ENCODE results near the gene RTRAF. TPM values are rescaled to one million over a fixed set of nuclear protein-coding genes. Genes with fewer than 3 reads are reported as not detected.

RTRAF gene
- total and polyA plus RNA-seq, 4 donors: 21.6 to 119 (median 66.6) TPM

GRCh38 chr14:51998348-51998747 lies 9.0 kb downstream of the RTRAF start (continued):
- no peak for TF ChIP-seq CTCF (IDR thresholded peaks at IDR 0.05; ENCODE audit: low read depth, low read length, missing input control)

- Histone ChIP-seq H3K27ac (ENCODE audit: low read depth in 1 of 2, low read length in 2 of 2) (no peak overlapping the region), H3K27me3 (ENCODE audit: control insufficient read depth in 4 of 4, insufficient read depth in 4 of 4, low read length in 3 of 4) (no peaks in the 10 kb centered on the region), H3K9ac (ENCODE audit: low read depth in 1 of 2, low read length in 2 of 2) (no peak overlapping the region), H3K4me3 (ENCODE audit: low read depth in 1 of 3, low read length in 3 of 3) (no peak overlapping the region), H3K9me3 (ENCODE audit: control insufficient read depth in 4 of 4, low read length in 3 of 4) (no peaks in the 10 kb centered on the region), H3K4me1 (ENCODE audit: control insufficient read depth in 4 of 4, insufficient read depth in 4 of 4, low read length in 3 of 4) (peaks cover 0 to 13% (median 5%) of the 10 kb centered on the region in 4 donors), H3K36me3 (ENCODE audit: control insufficient read depth in 4 of 4, insufficient read depth in 3 of 4, low read depth in 1 of 4, low read length in 3 of 4) (peaks cover 2 to 39% (median 32%) of the 10 kb centered on the region in 4 donors)
- WGBS: 90% methylated on average over 2 of the region's 2 CpGs
- no peak for DNase-seq (ENCODE audit: low spot score)
- TF ChIP-seq ZBTB33 (IDR thresholded peaks at IDR 0.05) (no peak), FOXA2 (IDR thresholded peaks at IDR 0.05) (no peak), RXRA (IDR thresholded peaks at IDR 0.05) (no peak), SP1 (IDR thresholded peaks at IDR 0.05) (no peak), JUND (IDR thresholded peaks at IDR 0.05) (no peak), FOXA1 (IDR thresholded peaks at IDR 0.05) (no peak), HNF4G (IDR thresholded peaks at IDR 0.05) (no peak), GABPA (IDR thresholded peaks at IDR 0.05 in 1 of 2, conservative IDR thresholded peaks at IDR 0.05 in 1 of 2) (no peak), CTCF (IDR thresholded peaks at IDR 0.05; ENCODE audit: low read depth, low read length, missing input control) (no peak), YY1 (IDR thresholded peaks at IDR 0.05) (no peak)
Observed at GRCh38 chr14:51999084-51999483, 9.7 kb downstream of the RTRAF start.

GRCh38 chr14:52000019-52000582 lies 10.8 kb downstream of the RTRAF start:
- Histone ChIP-seq H3K4me1 (ENCODE audit: control insufficient read depth in 4 of 4, insufficient read depth in 4 of 4, low read length in 3 of 4) (peaks cover 0 to 13% (median 5%) of the 10 kb centered on the region in 4 donors), H3K36me3 (ENCODE audit: control insufficient read depth in 4 of 4, insufficient read depth in 3 of 4, low read depth in 1 of 4, low read length in 3 of 4) (peaks cover 2 to 40% (median 31%) of the 10 kb centered on the region in 4 donors), H3K9ac (ENCODE audit: low read depth in 1 of 2, low read length in 2 of 2) (no peak overlapping the region), H3K9me3 (ENCODE audit: control insufficient read depth in 4 of 4, low read length in 3 of 4) (no peaks in the 10 kb centered on the region), H3K27ac (ENCODE audit: low read depth in 1 of 2, low read length in 2 of 2) (no peak overlapping the region), H3K27me3 (ENCODE audit: control insufficient read depth in 4 of 4, insufficient read depth in 4 of 4, low read length in 3 of 4) (no peaks in the 10 kb centered on the region), H3K4me3 (ENCODE audit: low read depth in 1 of 3, low read length in 3 of 3) (no peak overlapping the region)
- DNase-seq (ENCODE audit: low spot score): no peak
- 86% methylated on average over 3 of the region's 3 CpGs for WGBS
- TF ChIP-seq TAF1 (conservative IDR thresholded peaks at IDR 0.05) (no peak), REST (IDR thresholded peaks at IDR 0.05) (no peak), ATF3 (IDR thresholded peaks at IDR 0.05) (no peak), CTCF (IDR thresholded peaks at IDR 0.05; ENCODE audit: low read depth, low read length, missing input control) (no peak), HNF4G (IDR thresholded peaks at IDR 0.05) (no peak), RAD21 (IDR thresholded peaks at IDR 0.05) (no peak), MAX (IDR thresholded peaks at IDR 0.05) (no peak), YY1 (IDR thresholded peaks at IDR 0.05) (no peak), FOXA1 (IDR thresholded peaks at IDR 0.05) (no peak), SP1 (IDR thresholded peaks at IDR 0.05) (no peak)
